K562 (cell line): ENCODE measurements around the gene SCYL1. TPM values are rescaled to one million over a fixed set of nuclear protein-coding genes. Genes with fewer than 3 reads are reported as not detected.

Experiments used
- ADNP ChIP-seq: fragments of 200-800 bp; sonication (Bioruptor generic); IDR thresholded peaks from 2 replicates; pipeline ENCODE4 v1.6.1; 2016; ENCODE audit warnings: missing genetic modification characterization, missing compliant biosample characterization
- DDX20 ChIP-seq: fragments of 450-650 bp; IDR thresholded peaks from 2 replicates; pipeline ENCODE4 v1.6.1; 2016; ENCODE audit warnings: missing genetic modification characterization, low read depth, mild to moderate bottlenecking, missing compliant biosample characterization, moderate library complexity
- GABPB1 ChIP-seq: sonication (generic); formaldehyde crosslinking; IDR thresholded peaks from 2 replicates; pipeline ENCODE4 v1.8.0; 2022; ENCODE audit warnings: mild to moderate bottlenecking, missing genetic modification reagents
- GATA2 ChIP-seq: sonication (generic); formaldehyde crosslinking; IDR thresholded peaks from 2 replicates; pipeline ENCODE4 v1.4.0; 2020; ENCODE audit warnings: mild to moderate bottlenecking, missing genetic modification reagents
- HDAC8 ChIP-seq: fragments of 450-650 bp; IDR thresholded peaks from 2 replicates; pipeline ENCODE4 v1.6.1; 2016; ENCODE audit warnings: mild to moderate bottlenecking, missing genetic modification characterization, moderate library complexity, missing compliant biosample characterization
- HINFP ChIP-seq: fragments of 450-650 bp; conservative IDR thresholded peaks from 2 replicates; pipeline ENCODE4 v1.6.1; 2016; ENCODE audit warnings: missing genetic modification characterization, low read depth, mild to moderate bottlenecking, control low read depth, missing compliant biosample characterization
- KDM1A ChIP-seq, 2 experiments: fragments of 450-650 bp; IDR thresholded peaks; 2 replicates each; pipeline ENCODE4 v1.6.1; 2016; ENCODE audit warnings: mild to moderate bottlenecking in 2 of 2
- MTF1 ChIP-seq: fragments of 250-450 bp; sonication (Bioruptor Pico); IDR thresholded peaks from 2 replicates; pipeline ENCODE4 v1.9.0; 2021; ENCODE audit warnings: moderate library complexity, mild to moderate bottlenecking, inconsistent platforms, borderline replicate concordance
- PCBP1 ChIP-seq: fragments of 200-400 bp; formaldehyde crosslinking; IDR thresholded peaks from 2 replicates; pipeline ENCODE4 v1.6.1; 2018; ENCODE audit warnings: mild to moderate bottlenecking, low read depth, low read length; ENCODE audit not compliant: poor library complexity, severe bottlenecking
- PCBP2 ChIP-seq: fragments of 200-400 bp; formaldehyde crosslinking; IDR thresholded peaks from 2 replicates; pipeline ENCODE4 v1.6.1; 2018; ENCODE audit warnings: low read length, low read depth, mild to moderate bottlenecking, moderate library complexity; ENCODE audit not compliant: poor library complexity, severe bottlenecking
- RBBP5 ChIP-seq: fragments of 200-600 bp; sonication (generic); IDR thresholded peaks from 2 replicates; pipeline ENCODE4 v1.6.1; 2012; ENCODE audit warnings: borderline replicate concordance, mild to moderate bottlenecking, low read length, control low read depth, inconsistent platforms; ENCODE audit not compliant: insufficient read depth, poor library complexity, severe bottlenecking
- SNRNP70 ChIP-seq: fragments of 200-400 bp; formaldehyde crosslinking; optimal IDR thresholded peaks from 2 replicates; pipeline ENCODE3; 2017; ENCODE audit warnings: low read depth, low read length
- USF2 ChIP-seq: sonication (generic); formaldehyde crosslinking; IDR thresholded peaks from 2 replicates; pipeline ENCODE4 v1.5.0; 2020; ENCODE audit warnings: missing genetic modification reagents
- ZBTB40 ChIP-seq, 2 experiments: fragments of 450-650 bp in 1 of 2; sonication (generic) in 1 of 2; formaldehyde crosslinking in 1 of 2; IDR thresholded peaks; 2 replicates each; pipeline versions ENCODE4 v1.7.1 to v1.9.0; 2016 to 2022; ENCODE audit warnings: inconsistent platforms in 1 of 2, mild to moderate bottlenecking in 1 of 2, missing genetic modification reagents in 1 of 2
- ZNF174 ChIP-seq: fragments of 250-450 bp; sonication (Bioruptor Pico); IDR thresholded peaks from 2 replicates; pipeline ENCODE4 v1.4.0; 2020; ENCODE audit warnings: mild to moderate bottlenecking
- polyA plus RNA-seq, 8 experiments: library from polyadenylated mRNA; depleted of rRNA in 4 of 8; stranded (reverse) in 5 of 8; unstranded in 3 of 8; fragments of >200 nt; fragmentation: Nextera tagmentation in 2 of 8; fragmentation: Illumina TruSeq in 1 of 8; extraction: Ambion mirVana in 2 of 8; extraction: Trizol in 1 of 8; gene quantifications; 2 replicates each; pipeline versions ENCODE4 v1.2.1 to v1.2.3, GENCODE V29; 2011 to 2014; ENCODE audit warnings: inconsistent platforms in 1 of 8, missing spikeins in 1 of 8
- total RNA-seq, 7 experiments: library from RNA; depleted of rRNA in 6 of 7; stranded (reverse); fragments of >200 nt in 6 of 7; fragmentation: Illumina TruSeq in 2 of 7; extraction: Trizol in 2 of 7; gene quantifications; 2 replicates each; pipeline versions ENCODE4 v1.2.1 to v1.2.3, GENCODE V29; 2011 to 2021; ENCODE audit warnings: low replicate concordance in 1 of 7

The SCYL1 gene
- total and polyA plus RNA-seq, 9 of the 15 experiments (the other 6 are each of a cell fraction or from before 2014, with no cell fraction given): 1.9 to 145 (median 57.6) TPM

- TF ChIP-seq MTF1 (CRISPR knock-in tag) (no peak), HINFP (tag) (no peak), GABPB1 (CRISPR knock-in tag) (no peak), HDAC8 (tag) (no peak), DDX20 (tag) (no peak), KDM1A (IDR thresholded peaks at IDR 0.05) (peak; percentile 91 to 95), RBBP5 (no peak), ZNF174 (no peak), ZBTB40 (IDR thresholded peaks at IDR 0.05) (no peak), ZBTB40 (CRISPR knock-in tag; IDR thresholded peaks at IDR 0.05) (no peak), GATA2 (no peak), PCBP2 (no peak), PCBP1 (no peak), ADNP (peak; percentile 86), USF2 (CRISPR knock-in tag) (no peak), SNRNP70 (no peak)
Observed at GRCh38 chr11:65486570-65487466, 38.1 kb upstream of the SCYL1 start (continued).
